MM.1S (cell line): Measurements from ENCODE around the gene NEDD8.

Experiments used
- DNase-seq: peaks from one replicate; pipeline ENCODE4 v3.0.0-alpha.2; 2015
- H2AFZ ChIP-seq: fragments of 300-600 bp; sonication (generic); 2 replicates; pipeline ENCODE4 v1.6.0; 2016; ENCODE audit warnings: antibody characterized with exemption, low read length
- H3F3A ChIP-seq: fragments of 300-600 bp; sonication (generic); 2 replicates; pipeline ENCODE4 v1.6.1; 2016; ENCODE audit warnings: mild to moderate bottlenecking, antibody characterized with exemption, low read length, moderate library complexity, mixed read lengths; ENCODE audit not compliant: insufficient read depth
- H3K27ac ChIP-seq: fragments of 300-600 bp; sonication (generic); 2 replicates; pipeline ENCODE4 v1.5.1; 2016; ENCODE audit warnings: mild to moderate bottlenecking, low read length
- H3K27me3 ChIP-seq: fragments of 300-600 bp; sonication (generic); replicated peaks from 2 replicates; pipeline ENCODE4 v1.6.0; 2016; ENCODE audit warnings: low read length; ENCODE audit not compliant: insufficient read depth
- H3K36me3 ChIP-seq: fragments of 300-600 bp; sonication (generic); replicated peaks from 2 replicates; pipeline ENCODE4 v1.6.1; 2016; ENCODE audit warnings: mild to moderate bottlenecking, low read length, mixed read lengths; ENCODE audit not compliant: insufficient read depth
- H3K4me1 ChIP-seq: fragments of 300-600 bp; sonication (generic); 2 replicates; pipeline ENCODE4 v1.6.1; 2016; ENCODE audit warnings: low read length, mixed read lengths
- H3K4me2 ChIP-seq: fragments of 300-600 bp; sonication (generic); 2 replicates; pipeline ENCODE4 v1.6.0; 2016; ENCODE audit warnings: low read depth, low read length
- H3K4me3 ChIP-seq: fragments of 300-600 bp; sonication (generic); 2 replicates; pipeline ENCODE4 v1.5.1; 2016; ENCODE audit warnings: low read length, mixed read lengths
- H3K79me2 ChIP-seq: fragments of 300-600 bp; sonication (generic); 2 replicates; pipeline ENCODE4 v1.6.1; 2016; ENCODE audit warnings: mixed run types, low read length, mixed read lengths
- H3K9ac ChIP-seq: fragments of 300-600 bp; sonication (generic); 2 replicates; pipeline ENCODE4 v1.6.1; 2016; ENCODE audit warnings: low read length, mixed read lengths
- H3K9me2 ChIP-seq: fragments of 300-600 bp; sonication (generic); replicated peaks from 2 replicates; pipeline ENCODE4 v1.6.1; 2016; ENCODE audit warnings: mild to moderate bottlenecking, low read length, mixed read lengths; ENCODE audit not compliant: insufficient read depth
- H3K9me3 ChIP-seq: fragments of 300-600 bp; sonication (generic); replicated peaks from 2 replicates; pipeline ENCODE4 v1.6.1; 2016; ENCODE audit warnings: mild to moderate bottlenecking, low read length, mixed read lengths; ENCODE audit not compliant: insufficient read depth
- H4K20me1 ChIP-seq: fragments of 300-600 bp; sonication (generic); 2 replicates; pipeline ENCODE4 v1.6.1; 2016; ENCODE audit warnings: mild to moderate bottlenecking, low read length, moderate library complexity, mixed read lengths; ENCODE audit not compliant: insufficient read depth
- CTCF ChIP-seq: fragments of 300-600 bp; sonication (generic); IDR thresholded peaks from 2 replicates; pipeline ENCODE4 v1.5.1; 2016; ENCODE audit warnings: antibody characterized with exemption, low read length, mixed read lengths
- EZH2 ChIP-seq: fragments of 300-600 bp; sonication (generic); optimal IDR thresholded peaks from 2 replicates; pipeline ENCODE3; 2017; ENCODE audit warnings: low read depth, mild to moderate bottlenecking, antibody characterized with exemption, low read length, mixed read lengths
- EZH2phosphoT487 ChIP-seq: fragments of 300-600 bp; sonication (generic); IDR thresholded peaks from 2 replicates; pipeline ENCODE4 v1.6.1; 2018; ENCODE audit warnings: antibody characterized with exemption, low read length

Gene NEDD8

GRCh38 chr14:24256960-24257359 lies 24.8 kb upstream of the NEDD8 start:
- H3K9ac ChIP-seq, result no peak overlapping the region
- H2AFZ ChIP-seq, result no peak overlapping the region
- no peak overlapping the region for H3K27ac ChIP-seq
- no peaks in the 10 kb centered on the region for H3F3A ChIP-seq
- no peak for DNase-seq
- no peak overlapping the region for H3K4me3 ChIP-seq
- TF ChIP-seq EZH2, result no peak
- TF ChIP-seq EZH2phosphoT487, result no peak
- TF ChIP-seq CTCF, result no peak
- H3K79me2 ChIP-seq, result no peaks in the 10 kb centered on the region
- H3K4me1 ChIP-seq, result no peaks in the 10 kb centered on the region
- no peaks in the 10 kb centered on the region for H3K27me3 ChIP-seq
- H3K36me3 ChIP-seq, result no peaks in the 10 kb centered on the region
- H3K9me2 ChIP-seq, result no peaks in the 10 kb centered on the region
- no peaks in the 10 kb centered on the region for H3K9me3 ChIP-seq
- no peaks in the 10 kb centered on the region for H4K20me1 ChIP-seq
- no peak overlapping the region for H3K4me2 ChIP-seq

GRCh38 chr14:24255931-24256711 lies 24.0 kb upstream of the NEDD8 start:
- Histone ChIP-seq H3K27ac (no peak overlapping the region), H3K9me2 (no peaks in the 10 kb centered on the region), H3F3A (no peaks in the 10 kb centered on the region), H2AFZ (no peak overlapping the region), H3K36me3 (no peaks in the 10 kb centered on the region), H3K4me3 (no peak overlapping the region), H3K79me2 (no peaks in the 10 kb centered on the region), H3K9ac (no peak overlapping the region), H3K4me2 (no peak overlapping the region), H3K9me3 (no peaks in the 10 kb centered on the region), H3K27me3 (no peaks in the 10 kb centered on the region), H4K20me1 (no peaks in the 10 kb centered on the region), H3K4me1 (no peaks in the 10 kb centered on the region)
- TF ChIP-seq EZH2phosphoT487, result no peak
- TF ChIP-seq CTCF, result no peak
- TF ChIP-seq EZH2, result no peak
- DNase-seq, result no peak

- no peaks in the 10 kb centered on the region for H3K4me1 ChIP-seq
- DNase-seq, result no peak
- H2AFZ ChIP-seq, result no peak overlapping the region
- no peak overlapping the region for H3K4me3 ChIP-seq
- no peaks in the 10 kb centered on the region for H4K20me1 ChIP-seq
- no peaks in the 10 kb centered on the region for H3K9me3 ChIP-seq
- no peaks in the 10 kb centered on the region for H3F3A ChIP-seq
- H3K27ac ChIP-seq, result no peak overlapping the region
- no peaks in the 10 kb centered on the region for H3K27me3 ChIP-seq
- H3K9me2 ChIP-seq, result no peaks in the 10 kb centered on the region
- H3K36me3 ChIP-seq, result no peaks in the 10 kb centered on the region
- no peaks in the 10 kb centered on the region for H3K79me2 ChIP-seq
- no peak overlapping the region for H3K9ac ChIP-seq
- no peak overlapping the region for H3K4me2 ChIP-seq
- TF ChIP-seq EZH2phosphoT487, result no peak
- TF ChIP-seq EZH2, result no peak
- TF ChIP-seq CTCF, result no peak
Measured at GRCh38 chr14:24255438-24255837, 23.3 kb upstream of the NEDD8 start.
